Mucosa of stomach (tissue), 1 donor: Measurements from ENCODE around the gene CALCOCO1.
A peak's percentile ranks its signal among the peaks of the same experiment; 100 is the strongest.
"Not testable (repeated sequence)": the region's sequence is repeated elsewhere in the genome, so short reads cannot be mapped to it uniquely, and the experiment has no call there.

ENCODE experiments used
- H3K27me3 ChIP-seq: one replicate; pipeline ENCODE4 v1.7.0; 2013; ENCODE audit warnings: mild to moderate bottlenecking, low read length; ENCODE audit not compliant: control insufficient read depth, insufficient read depth
- H3K36me3 ChIP-seq: one replicate; pipeline ENCODE4 v1.7.0; 2013; ENCODE audit warnings: low read length; ENCODE audit not compliant: control insufficient read depth, insufficient read depth
- H3K4me1 ChIP-seq: one replicate; pipeline ENCODE4 v1.7.0; 2013; ENCODE audit warnings: mild to moderate bottlenecking, low read length; ENCODE audit not compliant: control insufficient read depth, insufficient read depth
- H3K4me3 ChIP-seq: one replicate; pipeline ENCODE4 v1.7.0; 2013; ENCODE audit warnings: low read length
- H3K9ac ChIP-seq: one replicate; pipeline ENCODE4 v1.7.0; 2013; ENCODE audit warnings: mild to moderate bottlenecking, low read length, moderate library complexity
- H3K9me3 ChIP-seq: one replicate; pipeline ENCODE4 v1.7.0; 2013; ENCODE audit warnings: mild to moderate bottlenecking, low read length, moderate library complexity; ENCODE audit not compliant: control insufficient read depth
- donor health status: Pancreatic carcinoma.

Gene CALCOCO1

GRCh38 chr12:53683983-53684382 is 43.3 kb downstream of the CALCOCO1 start:
- H3K4me1 ChIP-seq = no peaks in the 10 kb centered on the region
- no peak overlapping the region for H3K9ac ChIP-seq
- no peaks in the 10 kb centered on the region for H3K36me3 ChIP-seq

GRCh38 chr12:53683494-53683893 is 43.8 kb downstream of the CALCOCO1 start:
- H3K4me1 ChIP-seq = no peaks in the 10 kb centered on the region
- H3K36me3 ChIP-seq = no peaks in the 10 kb centered on the region
- H3K27me3 ChIP-seq = no peaks in the 10 kb centered on the region
- no peaks in the 10 kb centered on the region for H3K9me3 ChIP-seq
- no peak overlapping the region for H3K4me3 ChIP-seq
- no peak overlapping the region for H3K9ac ChIP-seq

More at GRCh38 chr12:53683983-53684382, 43.3 kb downstream of the CALCOCO1 start:
- no peaks in the 10 kb centered on the region for H3K9me3 ChIP-seq
- H3K4me3 ChIP-seq = no peak overlapping the region
- no peaks in the 10 kb centered on the region for H3K27me3 ChIP-seq

- H3K4me1 ChIP-seq = peaks cover 15% of the 10 kb centered on the region
- H3K36me3 ChIP-seq, H3K27me3 ChIP-seq, H3K4me3 ChIP-seq, H3K9ac ChIP-seq, H3K9me3 ChIP-seq: not testable (repeated sequence)
Measured at GRCh38 chr12:53680061-53680460, 47.2 kb downstream of the CALCOCO1 start.

- no peak overlapping the region for H3K4me3 ChIP-seq
- no peaks in the 10 kb centered on the region for H3K9me3 ChIP-seq
- peak overlapping the region; percentile 37 for H3K9ac ChIP-seq
- H3K36me3 ChIP-seq = no peaks in the 10 kb centered on the region
- peaks cover 17% of the 10 kb centered on the region for H3K4me1 ChIP-seq
- no peaks in the 10 kb centered on the region for H3K27me3 ChIP-seq
Measured at GRCh38 chr12:53677800-53678148, 49.5 kb downstream of the CALCOCO1 start.

GRCh38 chr12:53677016-53677799 is 50.0 kb downstream of the CALCOCO1 start:
- no peaks in the 10 kb centered on the region for H3K9me3 ChIP-seq
- H3K27me3 ChIP-seq = no peaks in the 10 kb centered on the region
- H3K4me3 ChIP-seq = no peak overlapping the region
- peaks cover 17% of the 10 kb centered on the region for H3K4me1 ChIP-seq
- peak overlapping the region; percentile 37 for H3K9ac ChIP-seq
- no peaks in the 10 kb centered on the region for H3K36me3 ChIP-seq

- H3K4me3 ChIP-seq = no peak overlapping the region
Measured at GRCh38 chr12:53676656-53677015, 50.6 kb downstream of the CALCOCO1 start.

GRCh38 chr12:53675701-53676607 is 51.3 kb downstream of the CALCOCO1 start, which contains the start of gene ATP5MC2:
ATP5MC2 (minus strand) TSS chr12:53676083; CDS start chr12:53672614, 3,469 bp downstream.
- no peaks in the 10 kb centered on the region for H3K36me3 ChIP-seq
- no peaks in the 10 kb centered on the region for H3K27me3 ChIP-seq
- peak within 1 kb of the TSS; percentile 79 for H3K9ac ChIP-seq
- peak within 1 kb of the TSS; percentile 81 for H3K4me3 ChIP-seq
- H3K4me1 ChIP-seq = peaks cover 17% of the 10 kb centered on the region
- H3K9me3 ChIP-seq = no peaks in the 10 kb centered on the region

More at GRCh38 chr12:53676656-53677015, 50.6 kb downstream of the CALCOCO1 start:
- Histone ChIP-seq H3K9ac (peak overlapping the region; percentile 37), H3K27me3 (no peaks in the 10 kb centered on the region), H3K36me3 (no peaks in the 10 kb centered on the region), H3K9me3 (no peaks in the 10 kb centered on the region), H3K4me1 (peaks cover 17% of the 10 kb centered on the region)

GRCh38 chr12:53674977-53675700 is 52.1 kb downstream of the CALCOCO1 start:
- Histone ChIP-seq H3K9me3 (no peaks in the 10 kb centered on the region), H3K4me1 (peaks cover 17% of the 10 kb centered on the region), H3K27me3 (no peaks in the 10 kb centered on the region), H3K9ac (peak overlapping the region; percentile 79), H3K4me3 (peak overlapping the region; percentile 81), H3K36me3 (no peaks in the 10 kb centered on the region)

- no peaks in the 10 kb centered on the region for H3K27me3 ChIP-seq
- H3K4me1 ChIP-seq = peaks cover 4% of the 10 kb centered on the region
- H3K4me3 ChIP-seq = no peak overlapping the region
- H3K9me3 ChIP-seq = no peaks in the 10 kb centered on the region
- no peak overlapping the region for H3K9ac ChIP-seq
- H3K36me3 ChIP-seq = peaks cover 7% of the 10 kb centered on the region
Measured at GRCh38 chr12:53670971-53671370, 56.3 kb downstream of the CALCOCO1 start.

GRCh38 chr12:53670308-53670707 is 56.9 kb downstream of the CALCOCO1 start:
- H3K9ac ChIP-seq = no peak overlapping the region
- H3K4me1 ChIP-seq = peaks cover 4% of the 10 kb centered on the region
- H3K27me3 ChIP-seq = no peaks in the 10 kb centered on the region
- peaks cover 7% of the 10 kb centered on the region for H3K36me3 ChIP-seq
- H3K9me3 ChIP-seq = no peaks in the 10 kb centered on the region
- no peak overlapping the region for H3K4me3 ChIP-seq

GRCh38 chr12:53667080-53667479 is 60.2 kb downstream of the CALCOCO1 start:
- H3K4me1 ChIP-seq = no peaks in the 10 kb centered on the region
- H3K4me3 ChIP-seq = no peak overlapping the region
- H3K9ac ChIP-seq = no peak overlapping the region
- peaks cover 7% of the 10 kb centered on the region for H3K36me3 ChIP-seq
- H3K27me3 ChIP-seq = no peaks in the 10 kb centered on the region
- H3K9me3 ChIP-seq = no peaks in the 10 kb centered on the region
